Stimulated activated CD4-positive, alpha-beta T cell treated with anti-CD3 and anti-CD28 coated beads, Interleukin-2, amount 100 ng/mL, for 4 hours (primary cell): Measurements from ENCODE around the gene DMBT1.
"Not testable (repeated sequence)": the region's sequence is repeated elsewhere in the genome, so short reads cannot be mapped to it uniquely, and the experiment has no call there.

Experiments used
- DNase-seq: peaks from one replicate; pipeline ENCODE4 v3.0.0-alpha.2; 2020; ENCODE audit warnings: low read depth

DMBT1 gene

GRCh38 chr10:122586070-122586469, 25.5 kb downstream of the DMBT1 start:
- DNase-seq: not testable (repeated sequence)

- no peak for DNase-seq
These were observed 26.7 kb downstream of the DMBT1 start for GRCh38 chr10:122587098-122587760.

- DNase-seq: no peak
These were observed 27.8 kb downstream of the DMBT1 start for GRCh38 chr10:122588381-122588780.

GRCh38 chr10:122590153-122590552, 29.6 kb downstream of the DMBT1 start:
- no peak for DNase-seq

- no peak for DNase-seq
These were observed 31.2 kb downstream of the DMBT1 start for GRCh38 chr10:122591736-122592135.

- no peak for DNase-seq
These were observed 31.6 kb downstream of the DMBT1 start for GRCh38 chr10:122592161-122592560.

GRCh38 chr10:122617476-122618270, 57.1 kb downstream of the DMBT1 start:
- no peak for DNase-seq

GRCh38 chr10:122618461-122619165, 58.1 kb downstream of the DMBT1 start:
- no peak for DNase-seq

GRCh38 chr10:122620961-122621360, 60.4 kb downstream of the DMBT1 start:
- not testable (repeated sequence) for DNase-seq

- no peak for DNase-seq
These were observed 64.0 kb downstream of the DMBT1 start for GRCh38 chr10:122624546-122624945.

- no peak for DNase-seq
These were observed 70.0 kb downstream of the DMBT1 start for GRCh38 chr10:122630526-122630925.

GRCh38 chr10:122632031-122632430, 71.5 kb downstream of the DMBT1 start:
- no peak for DNase-seq

GRCh38 chr10:122632576-122632975, 72.0 kb downstream of the DMBT1 start:
- DNase-seq: no peak

- DNase-seq: no peak
These were observed 76.4 kb downstream of the DMBT1 start for GRCh38 chr10:122636953-122637352.

GRCh38 chr10:122637376-122637775, 76.8 kb downstream of the DMBT1 start:
- no peak for DNase-seq

- no peak for DNase-seq
These were observed 77.6 kb downstream of the DMBT1 start for GRCh38 chr10:122638106-122638505.

- DNase-seq: no peak
These were observed 79.2 kb downstream of the DMBT1 start for GRCh38 chr10:122639801-122640200.

GRCh38 chr10:122640921-122641320, 80.4 kb downstream of the DMBT1 start:
- DNase-seq: no peak

GRCh38 chr10:122642726-122643605, 82.4 kb downstream of the DMBT1 start:
- DNase-seq: no peak

GRCh38 chr10:122643931-122644534, 83.5 kb downstream of the DMBT1 start:
- DNase-seq: no peak
